ENCODE data around the gene TRPV6. TPM values are rescaled to one million over a fixed set of nuclear protein-coding genes. Genes with fewer than 3 reads are reported as not detected.

TRPV6 gene
- total RNA-seq, 1 donor from 2014 or later = not detected

DNA sequence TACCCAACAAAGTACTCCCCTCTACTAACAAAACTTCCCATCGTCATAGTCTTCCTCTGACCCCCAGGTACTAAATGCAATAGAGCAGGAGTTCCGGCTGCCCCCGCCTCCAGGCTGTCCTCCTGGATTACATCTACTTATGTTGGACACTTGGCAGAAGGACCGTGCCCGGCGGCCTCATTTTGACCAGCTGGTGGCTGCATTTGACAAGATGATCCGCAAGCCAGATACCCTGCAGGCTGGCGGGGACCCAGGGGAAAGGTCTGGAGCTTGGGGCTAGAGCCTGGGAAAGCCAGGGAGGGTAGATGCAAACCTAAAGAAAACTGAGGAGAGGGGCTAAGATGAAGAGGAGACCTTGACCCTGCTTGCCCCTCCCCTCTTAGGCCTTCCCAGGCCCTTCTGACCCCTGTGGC, 15.4 kb downstream of the TRPV6 start:
- DNase-seq (ENCODE audit: low spot score) = peak; percentile 81

DNA sequence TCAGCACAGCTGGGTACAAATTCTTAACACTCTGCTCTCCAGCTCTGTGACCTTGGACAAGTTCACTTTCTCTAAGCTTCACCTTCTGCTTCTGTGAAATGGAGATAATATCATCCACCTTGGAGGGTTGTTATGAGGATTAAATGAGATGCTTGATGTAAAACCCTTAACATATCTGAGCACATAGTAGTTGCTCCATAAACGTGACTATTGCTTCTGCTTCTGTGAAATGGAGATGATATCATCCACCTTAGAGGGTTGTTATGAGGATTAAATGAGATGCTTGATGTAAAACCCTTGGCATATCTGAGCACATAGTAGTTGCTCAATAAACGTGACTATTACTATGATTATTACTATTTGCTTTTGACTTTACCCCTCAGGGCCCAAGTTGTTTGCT, 16.1 kb downstream of the TRPV6 start:
- DNase-seq (ENCODE audit: low spot score) = no peak

DNA sequence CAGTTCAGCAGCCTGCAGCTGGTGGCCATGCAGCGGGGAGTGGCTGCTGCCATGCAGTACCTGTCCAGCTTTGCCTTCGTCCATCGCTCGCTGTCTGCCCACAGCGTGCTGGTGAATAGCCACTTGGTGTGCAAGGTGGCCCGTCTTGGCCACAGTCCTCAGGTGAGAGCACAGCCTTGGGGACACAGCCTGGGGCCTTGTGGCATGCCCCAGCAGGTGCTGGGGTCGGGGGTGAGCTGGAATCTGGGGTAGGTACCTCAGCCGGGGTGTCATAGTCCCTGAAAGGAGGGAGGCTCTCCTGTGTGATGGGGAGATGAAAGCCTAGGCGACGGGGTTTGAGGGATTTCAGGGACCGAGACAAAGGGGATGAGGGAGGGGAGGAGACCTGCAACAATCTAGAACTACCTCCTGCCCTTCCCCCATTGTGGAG, 16.5 kb downstream of the TRPV6 start:
- DNase-seq (ENCODE audit: low spot score) = peak; percentile 69

DNA sequence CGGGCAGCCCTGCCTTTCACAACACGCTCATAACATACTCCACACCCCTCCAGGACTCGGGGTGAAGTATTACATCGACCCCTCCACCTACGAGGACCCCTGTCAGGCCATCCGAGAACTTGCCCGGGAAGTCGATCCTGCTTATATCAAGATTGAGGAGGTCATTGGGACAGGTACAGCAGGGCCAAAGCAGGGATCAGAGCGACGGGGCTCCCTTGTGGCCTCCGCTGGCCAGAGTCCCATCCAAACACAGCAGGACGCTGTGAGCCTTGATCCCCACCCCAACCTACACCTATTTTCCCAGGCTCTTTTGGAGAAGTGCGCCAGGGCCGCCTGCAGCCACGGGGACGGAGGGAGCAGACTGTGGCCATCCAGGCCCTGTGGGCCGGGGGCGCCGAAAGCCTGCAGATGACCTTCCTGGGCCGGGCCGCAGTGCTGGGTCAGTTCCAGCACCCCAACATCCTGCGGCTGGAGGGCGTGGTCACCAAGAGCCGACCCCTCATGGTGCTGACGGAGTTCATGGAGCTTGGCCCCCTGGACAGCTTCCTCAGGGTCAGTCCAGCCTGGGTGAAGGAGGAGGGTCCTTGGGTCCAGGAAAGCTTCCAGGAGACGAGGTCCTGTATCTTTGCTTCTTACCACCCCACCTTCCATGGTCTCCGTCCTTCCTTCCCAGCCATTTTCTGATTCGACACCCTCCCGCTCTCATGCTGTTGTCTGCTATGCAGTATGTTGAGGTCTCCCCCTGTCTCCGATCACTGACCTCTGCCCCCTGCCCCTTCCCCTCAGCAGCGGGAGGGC, 17.2 kb downstream of the TRPV6 start:
- peak; percentile 73 for DNase-seq (ENCODE audit: low spot score)

DNA sequence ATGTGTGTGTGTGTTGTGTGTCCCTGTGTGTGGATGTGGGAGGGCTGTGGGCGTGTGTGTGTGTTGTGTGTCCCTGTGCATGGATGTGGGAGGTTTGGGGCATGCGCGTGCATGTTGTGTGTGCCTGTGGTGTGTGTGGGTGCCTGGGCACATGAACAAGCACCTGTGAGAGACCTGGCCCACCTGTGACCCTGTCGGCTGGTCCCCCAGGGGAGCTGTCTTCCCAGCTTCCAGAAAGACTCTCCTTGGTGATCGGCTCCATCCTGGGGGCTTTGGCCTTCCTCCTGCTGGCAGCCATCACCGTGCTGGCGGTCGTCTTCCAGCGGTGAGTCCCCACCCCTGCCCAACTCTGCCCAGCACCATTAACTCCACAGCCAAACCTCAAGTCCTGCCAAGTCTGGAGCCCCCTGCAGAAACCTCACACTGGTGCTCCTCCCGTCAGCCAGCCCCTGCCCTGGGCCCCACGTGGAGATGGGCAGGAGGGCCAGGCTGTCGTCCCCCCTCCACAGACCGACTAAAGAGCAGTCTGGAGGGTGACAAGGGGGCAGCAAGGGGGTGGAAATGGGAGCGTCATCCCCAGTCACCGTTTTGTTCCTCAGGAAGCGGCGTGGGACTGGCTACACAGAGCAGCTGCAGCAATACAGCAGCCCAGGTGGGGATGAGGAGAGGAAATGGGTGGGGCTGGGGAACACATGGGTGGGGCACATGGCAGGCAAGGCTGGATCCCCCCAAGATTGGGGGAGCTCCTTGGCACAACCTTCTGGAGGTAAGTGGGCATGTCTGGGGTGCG, 18.0 kb downstream of the TRPV6 start:
- DNase-seq (ENCODE audit: low spot score) = peak; percentile 82

DNA sequence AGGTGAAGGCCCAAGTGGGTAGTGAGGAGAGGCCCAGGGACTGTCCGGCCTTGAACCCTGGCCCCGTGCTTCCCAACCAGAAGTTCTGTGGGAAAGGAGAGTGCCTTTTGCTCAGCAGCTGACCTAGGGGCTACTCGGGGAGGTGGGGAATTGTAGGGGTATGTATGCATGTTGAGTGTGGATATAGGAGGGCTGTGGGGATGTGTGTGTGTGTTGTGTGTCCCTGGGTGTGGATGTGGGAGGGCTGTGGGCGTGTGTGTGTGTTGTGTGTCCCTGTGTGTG, 18.5 kb downstream of the TRPV6 start:
- peak; percentile 62 for DNase-seq (ENCODE audit: low spot score)

DNA sequence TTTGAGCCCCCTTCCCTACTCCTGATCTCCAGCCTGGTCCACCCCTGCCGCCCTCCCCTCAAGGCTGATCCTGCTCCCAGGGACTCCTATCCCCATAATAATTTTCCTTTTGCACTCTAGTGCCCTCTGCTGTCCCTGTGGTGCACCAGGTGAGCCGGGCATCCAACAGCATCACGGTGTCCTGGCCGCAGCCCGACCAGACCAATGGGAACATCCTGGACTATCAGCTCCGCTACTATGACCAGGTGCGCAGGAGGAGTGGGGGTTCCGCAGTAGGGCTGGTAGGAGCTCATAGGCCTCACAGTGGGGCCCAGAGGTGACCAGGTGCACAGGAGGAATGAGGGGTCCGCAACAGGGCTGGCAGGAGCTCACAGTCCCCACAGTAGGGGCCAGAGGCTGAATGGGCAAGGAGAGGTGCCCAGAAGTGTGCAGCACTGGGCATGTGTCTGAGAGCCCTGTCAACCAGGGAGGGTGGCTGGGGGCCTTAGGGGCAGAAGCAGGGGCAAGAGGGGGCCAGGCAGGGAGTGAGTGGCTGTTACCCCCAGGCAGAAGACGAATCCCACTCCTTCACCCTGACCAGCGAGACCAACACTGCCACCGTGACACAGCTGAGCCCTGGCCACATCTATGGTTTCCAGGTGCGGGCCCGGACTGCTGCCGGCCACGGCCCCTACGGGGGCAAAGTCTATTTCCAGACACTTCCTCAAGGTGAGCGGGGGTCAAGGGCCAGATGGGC, 19.0 kb downstream of the TRPV6 start:
- peak; percentile 64 for DNase-seq (ENCODE audit: low spot score)

DNA sequence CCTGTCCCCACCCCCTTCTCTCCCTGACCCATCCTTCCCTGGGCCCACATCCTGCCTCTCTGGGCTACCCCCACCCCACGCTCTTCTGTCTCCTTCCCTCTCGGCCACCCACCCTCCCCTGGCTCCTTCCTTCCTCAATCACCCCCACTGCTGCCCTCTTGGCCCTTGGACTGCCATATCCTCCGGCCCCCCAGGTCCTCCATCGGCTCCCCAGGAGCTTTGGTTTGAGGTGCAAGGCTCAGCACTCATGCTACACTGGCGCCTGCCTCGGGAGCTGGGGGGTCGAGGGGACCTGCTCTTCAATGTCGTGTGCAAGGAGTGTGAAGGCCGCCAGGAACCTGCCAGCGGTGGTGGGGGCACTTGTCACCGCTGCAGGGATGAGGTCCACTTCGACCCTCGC, 19.8 kb downstream of the TRPV6 start:
- DNase-seq (ENCODE audit: low spot score) = peak; percentile 68

DNA sequence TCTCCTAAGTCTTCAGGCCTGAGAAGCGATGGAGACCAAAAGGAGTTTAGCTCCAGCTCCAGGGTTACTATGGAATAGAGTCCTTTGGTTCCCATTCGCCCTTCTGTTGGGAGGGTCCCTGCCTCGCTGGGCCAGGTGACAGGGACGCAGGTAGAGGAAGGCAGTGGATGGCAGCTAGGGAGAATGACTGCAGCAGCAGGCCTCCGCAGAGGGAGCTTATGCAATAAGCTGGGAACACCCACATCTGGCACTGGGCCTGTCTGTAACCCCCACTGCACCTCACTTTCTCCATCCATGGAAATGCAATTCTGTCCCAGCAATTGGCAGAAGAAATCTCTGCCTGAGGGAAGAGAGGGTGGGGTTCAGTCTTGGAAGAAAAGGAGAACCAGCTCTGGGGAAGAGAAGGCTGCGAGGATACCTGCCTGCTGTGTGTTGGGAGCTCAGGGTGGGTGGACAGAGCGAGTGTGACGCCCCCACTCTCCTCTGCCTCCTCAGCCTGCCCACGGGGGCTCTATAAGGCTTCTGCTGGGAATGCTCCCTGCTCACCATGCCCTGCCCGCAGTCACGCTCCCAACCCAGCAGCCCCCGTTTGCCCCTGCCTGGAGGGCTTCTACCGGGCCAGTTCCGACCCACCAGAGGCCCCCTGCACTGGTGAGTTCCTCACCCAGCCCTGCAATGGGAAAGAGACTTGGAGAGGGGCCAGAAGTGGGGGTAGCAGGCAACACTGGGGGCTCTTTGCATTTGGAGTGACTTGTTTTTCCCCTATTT, 20.4 kb downstream of the TRPV6 start:
- DNase-seq (ENCODE audit: low spot score) = peak; percentile 85

DNA sequence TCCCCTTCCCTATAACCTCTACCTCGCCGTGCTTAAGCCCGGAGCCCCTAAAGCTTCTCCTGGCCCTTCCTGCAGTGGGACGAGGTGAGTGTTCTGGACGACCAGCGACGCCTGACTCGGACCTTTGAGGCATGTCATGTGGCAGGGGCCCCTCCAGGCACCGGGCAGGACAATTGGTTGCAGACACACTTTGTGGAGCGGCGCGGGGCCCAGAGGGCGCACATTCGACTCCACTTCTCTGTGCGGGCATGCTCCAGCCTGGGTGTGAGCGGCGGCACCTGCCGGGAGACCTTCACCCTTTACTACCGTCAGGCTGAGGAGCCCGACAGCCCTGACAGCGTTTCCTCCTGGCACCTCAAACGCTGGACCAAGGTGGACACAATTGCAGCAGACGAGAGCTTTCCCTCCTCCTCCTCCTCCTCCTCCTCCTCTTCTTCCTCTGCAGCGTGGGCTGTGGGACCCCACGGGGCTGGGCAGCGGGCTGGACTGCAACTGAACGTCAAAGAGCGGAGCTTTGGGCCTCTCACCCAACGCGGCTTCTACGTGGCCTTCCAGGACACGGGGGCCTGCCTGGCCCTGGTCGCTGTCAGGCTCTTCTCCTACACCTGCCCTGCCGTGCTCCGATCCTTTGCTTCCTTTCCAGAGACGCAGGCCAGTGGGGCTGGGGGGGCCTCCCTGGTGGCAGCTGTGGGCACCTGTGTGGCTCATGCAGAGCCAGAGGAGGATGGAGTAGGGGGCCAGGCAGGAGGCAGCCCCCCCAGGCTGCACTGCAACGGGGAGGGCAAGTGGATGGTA, 21.5 kb downstream of the TRPV6 start:
- peak; percentile 76 for DNase-seq (ENCODE audit: low spot score)

DNA sequence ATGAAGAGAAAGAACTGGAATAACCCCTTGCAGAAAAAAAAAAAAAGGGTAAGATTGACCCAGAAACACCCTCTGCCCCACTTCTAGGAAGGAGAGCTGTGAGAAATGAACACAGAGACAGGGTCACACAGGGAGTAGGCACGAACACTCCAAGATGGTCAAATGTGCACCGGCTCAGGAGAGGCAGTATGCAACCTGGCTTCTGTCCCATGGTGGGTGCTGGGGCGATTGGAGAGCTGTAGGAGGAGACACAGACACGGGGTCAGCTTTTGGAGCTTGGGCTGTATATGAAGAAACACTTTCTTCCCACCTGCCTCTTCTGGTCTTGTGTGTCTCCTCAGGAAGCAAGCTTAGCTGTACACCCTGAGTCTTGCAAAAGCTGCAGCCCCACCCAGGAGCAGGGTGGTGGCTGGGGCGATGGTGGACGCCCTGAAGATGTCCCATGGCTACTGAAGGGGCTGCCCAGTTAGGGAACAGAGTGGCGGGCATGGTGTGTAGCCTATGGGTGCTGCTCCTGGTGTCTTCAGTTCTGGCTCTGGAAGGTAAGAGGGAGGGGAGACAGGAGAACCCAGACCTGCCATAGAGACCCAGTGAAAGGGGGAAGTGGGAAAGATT, 22.7 kb downstream of the TRPV6 start:
- no peak for DNase-seq (ENCODE audit: low spot score)

DNA sequence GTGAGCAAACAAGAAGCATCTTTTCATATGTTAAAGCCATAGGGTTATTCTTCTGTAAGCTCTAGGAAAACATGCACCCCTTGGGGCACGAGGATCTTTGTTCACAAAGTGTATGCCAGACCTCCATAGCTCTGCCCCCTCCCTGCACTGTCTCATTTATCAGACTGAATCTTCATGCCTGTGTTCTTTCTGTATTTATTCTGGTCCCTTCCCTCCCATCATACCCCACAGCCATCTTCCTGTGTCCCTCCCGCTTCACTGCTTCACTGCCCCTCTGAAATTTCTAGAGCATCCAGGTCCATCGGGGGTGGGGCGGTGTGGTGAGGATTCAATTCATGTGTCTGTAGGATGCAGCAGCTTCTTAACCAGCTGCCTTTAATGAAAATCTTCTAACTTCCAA, 23.2 kb downstream of the TRPV6 start:
- DNase-seq (ENCODE audit: low spot score) = no peak

DNA sequence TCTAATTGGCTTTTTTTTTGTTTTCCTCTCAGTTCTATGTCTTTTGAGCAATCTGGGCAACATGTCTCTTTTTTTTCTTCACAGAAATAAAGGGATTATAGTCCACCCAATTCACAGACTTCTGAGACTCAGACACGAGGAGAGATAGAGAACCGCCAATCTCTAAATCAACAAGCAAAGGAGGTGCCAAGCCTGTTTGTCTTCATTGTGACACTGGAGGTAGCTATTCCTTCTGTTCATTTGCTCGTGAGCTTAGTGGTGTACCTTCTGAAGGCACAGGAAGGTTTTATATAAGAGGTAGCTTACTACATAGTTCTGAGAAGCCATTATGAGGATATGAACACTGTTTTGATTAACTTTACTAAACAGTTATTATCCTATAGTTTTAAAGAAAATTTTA, 24.6 kb downstream of the TRPV6 start:
- DNase-seq (ENCODE audit: low spot score) = no peak

DNA sequence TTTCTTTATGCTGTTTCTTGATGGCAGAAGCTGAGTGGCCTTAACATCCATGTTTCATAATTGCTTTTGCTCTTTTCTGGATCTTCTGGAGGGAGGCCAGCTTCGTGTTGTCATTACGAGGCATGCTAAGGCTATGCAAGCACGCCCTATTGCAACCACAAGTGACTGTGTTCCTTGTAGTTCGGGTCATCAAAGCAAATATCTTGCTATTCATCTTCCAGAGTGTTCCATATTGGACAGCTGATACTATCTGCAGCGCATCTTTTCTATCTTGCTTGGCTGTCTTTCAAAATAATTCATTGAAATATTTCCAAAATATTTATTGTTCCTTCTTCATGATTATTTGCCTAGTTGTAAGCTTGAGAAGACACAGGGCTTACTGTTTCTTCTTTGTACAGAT, 25.7 kb downstream of the TRPV6 start:
- no peak for DNase-seq (ENCODE audit: low spot score)

DNA sequence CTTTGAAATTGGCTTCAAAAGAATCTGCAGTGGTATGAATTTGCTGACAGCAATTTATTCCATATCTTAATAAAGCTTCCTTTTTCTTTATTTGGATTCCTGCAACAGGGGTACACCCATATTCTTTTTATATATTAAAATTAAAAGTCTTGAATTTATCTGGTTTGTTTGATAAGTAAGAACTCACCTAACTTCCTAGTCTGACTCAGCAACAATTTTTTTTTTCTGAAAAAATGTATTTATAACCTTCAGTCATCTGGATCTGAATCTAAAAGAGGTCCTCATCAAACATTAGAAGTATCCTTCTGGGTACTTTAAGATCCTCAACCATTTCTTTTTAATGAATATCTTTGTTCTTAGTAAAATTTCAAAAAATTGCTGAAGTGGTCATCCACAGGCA, 26.1 kb downstream of the TRPV6 start:
- DNase-seq (ENCODE audit: low spot score) = no peak

DNA sequence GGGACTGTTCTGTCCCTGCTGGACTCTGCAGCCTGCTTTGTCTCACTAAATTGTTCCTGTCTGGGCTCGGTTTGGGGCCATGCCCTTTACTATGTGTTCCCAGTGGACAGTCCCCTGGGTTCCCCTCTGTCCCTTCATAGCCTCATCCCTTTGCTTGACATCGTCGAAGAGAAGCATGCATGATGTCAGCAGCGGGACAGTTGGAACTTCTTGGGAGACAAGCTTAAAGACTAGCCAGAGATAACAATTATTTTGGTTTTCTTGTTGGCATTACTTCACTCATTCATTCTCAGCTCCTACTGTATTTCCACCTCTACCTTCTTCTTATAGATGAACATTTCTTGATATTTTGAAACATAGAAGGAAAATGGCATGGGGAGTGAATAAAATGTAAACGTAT, 27.9 kb downstream of the TRPV6 start:
- DNase-seq (ENCODE audit: low spot score) = no peak

DNA sequence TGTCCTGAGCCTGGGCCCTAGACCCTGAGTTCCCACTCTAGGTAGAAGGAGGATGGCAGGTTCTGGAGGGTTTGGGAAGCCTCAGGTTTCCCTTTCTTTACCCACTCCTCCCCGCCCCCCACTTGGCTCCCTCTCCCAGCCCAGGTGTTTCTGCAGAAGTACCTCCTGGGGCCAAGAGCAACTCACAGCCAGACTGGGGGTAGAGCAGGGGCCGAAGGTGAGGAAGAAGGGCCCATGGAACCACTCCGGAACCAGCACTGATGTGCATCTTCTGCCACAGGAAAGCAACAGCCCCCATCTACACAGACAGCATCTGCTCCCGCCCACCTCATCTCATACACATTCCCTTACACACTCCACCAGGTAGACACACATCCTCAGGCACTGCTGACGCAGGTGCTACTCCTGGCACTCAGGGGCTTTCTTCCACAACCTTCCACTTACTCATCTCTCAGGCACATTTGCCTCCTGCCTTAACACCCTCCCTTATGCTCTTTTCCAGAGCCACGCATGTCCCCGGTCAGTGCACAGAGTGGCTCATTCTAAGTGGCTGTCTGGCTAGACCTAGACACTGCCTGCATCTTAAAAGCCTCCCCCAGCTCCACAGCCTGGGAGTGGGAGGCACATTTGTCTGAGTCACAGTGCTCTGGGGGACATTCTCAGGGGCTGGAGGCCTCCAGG, 28.8 kb downstream of the TRPV6 start:
- DNase-seq (ENCODE audit: low spot score) = no peak

DNA sequence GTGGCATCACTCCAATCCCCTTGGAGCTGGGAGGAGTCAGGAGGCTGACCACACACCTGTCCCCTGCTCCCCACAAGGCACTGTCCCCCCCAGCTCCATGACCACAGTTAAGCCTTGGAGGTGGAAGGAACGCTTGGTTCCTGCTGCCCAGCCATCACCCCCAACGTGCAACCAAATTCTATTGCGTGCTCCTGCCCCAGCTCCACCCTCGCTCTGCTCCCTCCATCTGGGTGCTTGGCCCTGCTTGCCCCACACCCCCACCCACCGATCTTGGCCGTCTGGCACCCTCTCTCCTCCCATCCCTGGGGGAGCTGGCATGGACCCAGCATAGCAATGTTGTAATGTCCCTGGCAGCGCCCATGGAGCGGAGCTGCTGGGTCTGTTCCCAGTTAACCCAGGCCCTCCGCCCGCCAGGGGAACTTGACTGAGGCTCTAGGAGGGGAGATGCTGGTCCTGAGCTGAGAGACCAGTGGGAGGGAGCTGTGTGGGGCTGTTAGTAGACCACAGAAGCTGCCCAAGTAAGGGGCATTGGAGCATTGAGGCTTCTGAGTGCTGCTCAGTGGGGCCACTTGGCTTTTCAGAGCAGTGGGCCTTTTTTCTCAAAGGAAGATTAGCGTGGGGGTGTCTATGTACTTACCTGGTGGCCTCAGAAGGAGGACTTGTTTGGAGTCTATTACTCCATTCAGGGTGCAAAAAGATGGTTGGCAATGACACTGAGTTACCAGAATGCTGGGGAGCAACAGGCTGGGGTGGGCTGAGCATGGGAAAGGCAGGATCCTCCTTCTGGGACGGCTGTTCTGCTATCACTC, 29.6 kb downstream of the TRPV6 start:
- no peak for DNase-seq (ENCODE audit: low spot score)

All from mesenteric fat pad (tissue), 1 donor.